ENCODE results near the gene DUOXA2. TPM values are rescaled to one million over a fixed set of nuclear protein-coding genes. Genes with fewer than 3 reads are reported as not detected.

Gene DUOXA2
- total and polyA plus RNA-seq, 2 of the 4 experiments (the other 2 are of a cell fraction): not detected

DNA sequence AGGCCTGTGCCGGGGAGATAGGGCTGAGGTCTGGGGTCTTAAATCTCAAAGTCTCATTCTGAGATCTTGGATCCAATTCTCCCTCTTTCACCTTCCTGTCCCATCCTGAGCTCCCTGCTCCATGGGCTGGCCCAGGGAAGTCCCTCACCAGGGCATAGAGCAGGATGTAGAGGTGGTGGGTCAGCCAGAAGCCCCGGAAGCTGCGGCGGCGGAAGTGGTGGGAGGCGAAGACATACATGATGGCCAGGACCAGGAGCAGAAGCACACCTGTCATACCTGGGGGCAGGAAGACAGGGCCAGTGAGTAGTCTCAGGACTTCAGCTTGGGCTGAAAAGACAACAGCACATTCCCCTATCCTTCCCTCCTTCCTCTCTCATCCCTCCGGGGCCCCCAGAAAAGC, 16.7 kb upstream of the DUOXA2 start:
- Histone ChIP-seq H3K27ac (ENCODE audit: insufficient read depth, low read length) (no peak overlapping the region), H3K4ac (ENCODE audit: low read depth, low read length) (no peak overlapping the region), H4K5ac (ENCODE audit: low read depth, low read length) (no peak overlapping the region), H3K9me3 (ENCODE audit: control insufficient read depth, insufficient read depth, low read length) (no peaks in the 10 kb centered on the region), H2BK120ac (ENCODE audit: low read depth, low read length) (no peak overlapping the region), H3K23ac (ENCODE audit: low read depth, low read length) (no peak overlapping the region), H2BK15ac (ENCODE audit: low read depth, low read length) (no peak overlapping the region), H3K27me3 (ENCODE audit: control insufficient read depth, insufficient read depth, low read length) (peaks cover 39% of the 10 kb centered on the region), H3K36me3 (ENCODE audit: control insufficient read depth, insufficient read depth, low read length) (no peaks in the 10 kb centered on the region), H2AFZ (replicated peaks; ENCODE audit: low read length, poor library complexity) (no peak overlapping the region), H4K8ac (ENCODE audit: low read depth in 2 of 2, low read length in 2 of 2) (no peak overlapping the region), H4K91ac (ENCODE audit: insufficient read depth, low read depth, low read length) (no peak overlapping the region), H2BK20ac (ENCODE audit: low read depth, low read length) (no peak overlapping the region), H3K79me1 (ENCODE audit: low read depth in 1 of 2, low read length in 2 of 2) (no peaks in the 10 kb centered on the region), H3K4me3 (ENCODE audit: insufficient read depth, low read depth, low read length) (no peak overlapping the region), H3K4me1 (ENCODE audit: control insufficient read depth, insufficient read depth, low read length) (peaks cover 1% of the 10 kb centered on the region; the same call in 1 of the 2 replicates), H3K18ac (ENCODE audit: low read depth, low read length) (no peak overlapping the region), H2AK9ac (replicated peaks; ENCODE audit: low read depth, low read length, poor library complexity) (no peak overlapping the region), H3K4me2 (ENCODE audit: low read depth, low read length) (no peak overlapping the region), H3K9me1 (ENCODE audit: insufficient read depth, low read length) (no peaks in the 10 kb centered on the region), H2AK5ac (ENCODE audit: low read depth, low read length) (no peak overlapping the region), H3K9ac (ENCODE audit: low read depth, low read length) (no peak overlapping the region), H2BK5ac (ENCODE audit: low read depth, low read length, poor library complexity, severe bottlenecking) (no peak overlapping the region), H4K20me1 (ENCODE audit: insufficient read depth, low read length) (no peaks in the 10 kb centered on the region), H3K56ac (ENCODE audit: extremely low read depth, insufficient read depth, low read length) (no peak overlapping the region), H3K14ac (replicated peaks; ENCODE audit: low read depth, low read length) (no peak overlapping the region)
- ChIA-PET POLR2A (ENCODE audit: unreplicated experiment) (no interaction called here), CTCF (no interaction called here)
- intact Hi-C loops (cut with micrococcal nuclease): no loop called here
- TF ChIP-seq FOS (IDR thresholded peaks at IDR 0.05; ENCODE audit: low read depth, low read length) (no peak), POLR2A (IDR thresholded peaks at IDR 0.05; ENCODE audit: low read depth, low read length) (no peak), MAZ (IDR thresholded peaks at IDR 0.05; ENCODE audit: borderline replicate concordance, low read depth, low read length) (no peak), MXI1 (IDR thresholded peaks at IDR 0.05; ENCODE audit: borderline replicate concordance, low read depth, low read length) (no peak), RFX5 (IDR thresholded peaks at IDR 0.05; ENCODE audit: low read depth, low read length) (no peak), CEBPB (IDR thresholded peaks at IDR 0.05; ENCODE audit: low read depth, low read length) (no peak), CHD1 (IDR thresholded peaks at IDR 0.05; ENCODE audit: low read depth, low read length) (no peak), RAD21 (IDR thresholded peaks at IDR 0.05; ENCODE audit: low read length) (no peak), SMC3 (IDR thresholded peaks at IDR 0.05; ENCODE audit: low read depth, low read length) (no peak), BHLHE40 (IDR thresholded peaks at IDR 0.05; ENCODE audit: low read depth, low read length) (no peak), RCOR1 (IDR thresholded peaks at IDR 0.05; ENCODE audit: insufficient replicate concordance, low read length) (no peak), MAFK (IDR thresholded peaks at IDR 0.05; ENCODE audit: low read depth, low read length) (no peak), NFE2L2 (IDR thresholded peaks at IDR 0.05; ENCODE audit: low read depth, low read length) (no peak)
- TF ChIP-seq, protein P1, sequence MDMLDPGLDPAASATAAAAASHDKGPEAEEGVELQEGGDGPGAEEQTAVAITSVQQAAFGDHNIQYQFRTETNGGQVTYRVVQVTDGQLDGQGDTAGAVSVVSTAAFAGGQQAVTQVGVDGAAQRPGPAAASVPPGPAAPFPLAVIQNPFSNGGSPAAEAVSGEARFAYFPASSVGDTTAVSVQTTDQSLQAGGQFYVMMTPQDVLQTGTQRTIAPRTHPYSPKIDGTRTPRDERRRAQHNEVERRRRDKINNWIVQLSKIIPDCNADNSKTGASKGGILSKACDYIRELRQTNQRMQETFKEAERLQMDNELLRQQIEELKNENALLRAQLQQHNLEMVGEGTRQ (IDR thresholded peaks at IDR 0.05; ENCODE audit: low read depth, low read length): no peak
- TF ChIP-seq, protein P2, sequence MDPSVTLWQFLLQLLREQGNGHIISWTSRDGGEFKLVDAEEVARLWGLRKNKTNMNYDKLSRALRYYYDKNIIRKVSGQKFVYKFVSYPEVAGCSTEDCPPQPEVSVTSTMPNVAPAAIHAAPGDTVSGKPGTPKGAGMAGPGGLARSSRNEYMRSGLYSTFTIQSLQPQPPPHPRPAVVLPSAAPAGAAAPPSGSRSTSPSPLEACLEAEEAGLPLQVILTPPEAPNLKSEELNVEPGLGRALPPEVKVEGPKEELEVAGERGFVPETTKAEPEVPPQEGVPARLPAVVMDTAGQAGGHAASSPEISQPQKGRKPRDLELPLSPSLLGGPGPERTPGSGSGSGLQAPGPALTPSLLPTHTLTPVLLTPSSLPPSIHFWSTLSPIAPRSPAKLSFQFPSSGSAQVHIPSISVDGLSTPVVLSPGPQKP (IDR thresholded peaks at IDR 0.05; ENCODE audit: borderline replicate concordance, low read depth, low read length): no peak
- TF ChIP-seq, protein P3, sequence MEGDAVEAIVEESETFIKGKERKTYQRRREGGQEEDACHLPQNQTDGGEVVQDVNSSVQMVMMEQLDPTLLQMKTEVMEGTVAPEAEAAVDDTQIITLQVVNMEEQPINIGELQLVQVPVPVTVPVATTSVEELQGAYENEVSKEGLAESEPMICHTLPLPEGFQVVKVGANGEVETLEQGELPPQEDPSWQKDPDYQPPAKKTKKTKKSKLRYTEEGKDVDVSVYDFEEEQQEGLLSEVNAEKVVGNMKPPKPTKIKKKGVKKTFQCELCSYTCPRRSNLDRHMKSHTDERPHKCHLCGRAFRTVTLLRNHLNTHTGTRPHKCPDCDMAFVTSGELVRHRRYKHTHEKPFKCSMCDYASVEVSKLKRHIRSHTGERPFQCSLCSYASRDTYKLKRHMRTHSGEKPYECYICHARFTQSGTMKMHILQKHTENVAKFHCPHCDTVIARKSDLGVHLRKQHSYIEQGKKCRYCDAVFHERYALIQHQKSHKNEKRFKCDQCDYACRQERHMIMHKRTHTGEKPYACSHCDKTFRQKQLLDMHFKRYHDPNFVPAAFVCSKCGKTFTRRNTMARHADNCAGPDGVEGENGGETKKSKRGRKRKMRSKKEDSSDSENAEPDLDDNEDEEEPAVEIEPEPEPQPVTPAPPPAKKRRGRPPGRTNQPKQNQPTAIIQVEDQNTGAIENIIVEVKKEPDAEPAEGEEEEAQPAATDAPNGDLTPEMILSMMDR (conservative IDR thresholded peaks at IDR 0.05; ENCODE audit: low read depth, low read length): no peak
- DNase-seq: no peak
- no TSS peak for BruUV-seq (replicated peaks)
- no CpG with 5 or more reads among the region's 7 CpGs for WGBS, 2 experiments (ENCODE audit: extremely low coverage in 2 of 2, insufficient read length in 1 of 2)
- in situ Hi-C loops (cut with MboI; ENCODE audit: low sequenced_read_pairs): no loop called here
- dilution Hi-C loops (cut with HindIII; ENCODE audit: low sequenced_read_pairs, unreplicated experiment): no loop called here
- no peak for ATAC-seq (ENCODE audit: low read depth)
